NCI-H446 treated with DMSO at 0.1 percent for 48 hours (cell line): Measurements from ENCODE around the gene WDR88.
"Not testable (repeated sequence)": the region's sequence is repeated elsewhere in the genome, so short reads cannot be mapped to it uniquely, and the experiment has no call there.

Experiments used
- DNase-seq: peaks from one replicate; lab custom pipeline; 2025; lab: John Stamatoyannopoulos, UW

The WDR88 gene

GRCh38 chr19:33198169-33198568 is 66.3 kb downstream of the WDR88 start:
- no peak for DNase-seq

GRCh38 chr19:33199441-33200265 is 67.7 kb downstream of the WDR88 start:
- no peak for DNase-seq

DNA sequence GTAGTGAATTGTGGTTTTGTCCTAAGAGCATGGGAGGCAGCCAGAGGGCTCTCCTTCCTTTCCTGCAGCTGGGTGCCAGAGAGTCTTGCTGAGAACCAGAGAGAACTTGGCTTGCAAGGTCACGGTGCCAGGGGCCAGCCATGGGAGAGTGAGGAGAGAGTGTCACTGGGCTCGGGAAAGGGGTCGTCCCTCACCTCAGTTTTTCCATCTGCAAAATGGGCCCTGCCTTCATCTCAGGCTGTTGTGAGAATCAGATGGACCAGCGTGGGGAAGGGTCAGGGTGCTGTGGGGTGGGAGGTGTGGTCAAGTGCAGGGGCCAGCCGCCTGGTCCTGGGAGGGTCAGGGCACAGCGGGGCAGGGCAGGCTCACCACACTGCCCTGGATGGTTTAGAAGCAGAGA is 69.6 kb downstream of the WDR88 start:
- no peak for DNase-seq

GRCh38 chr19:33201886-33202545 is 70.1 kb downstream of the WDR88 start:
- DNase-seq = no peak

DNA sequence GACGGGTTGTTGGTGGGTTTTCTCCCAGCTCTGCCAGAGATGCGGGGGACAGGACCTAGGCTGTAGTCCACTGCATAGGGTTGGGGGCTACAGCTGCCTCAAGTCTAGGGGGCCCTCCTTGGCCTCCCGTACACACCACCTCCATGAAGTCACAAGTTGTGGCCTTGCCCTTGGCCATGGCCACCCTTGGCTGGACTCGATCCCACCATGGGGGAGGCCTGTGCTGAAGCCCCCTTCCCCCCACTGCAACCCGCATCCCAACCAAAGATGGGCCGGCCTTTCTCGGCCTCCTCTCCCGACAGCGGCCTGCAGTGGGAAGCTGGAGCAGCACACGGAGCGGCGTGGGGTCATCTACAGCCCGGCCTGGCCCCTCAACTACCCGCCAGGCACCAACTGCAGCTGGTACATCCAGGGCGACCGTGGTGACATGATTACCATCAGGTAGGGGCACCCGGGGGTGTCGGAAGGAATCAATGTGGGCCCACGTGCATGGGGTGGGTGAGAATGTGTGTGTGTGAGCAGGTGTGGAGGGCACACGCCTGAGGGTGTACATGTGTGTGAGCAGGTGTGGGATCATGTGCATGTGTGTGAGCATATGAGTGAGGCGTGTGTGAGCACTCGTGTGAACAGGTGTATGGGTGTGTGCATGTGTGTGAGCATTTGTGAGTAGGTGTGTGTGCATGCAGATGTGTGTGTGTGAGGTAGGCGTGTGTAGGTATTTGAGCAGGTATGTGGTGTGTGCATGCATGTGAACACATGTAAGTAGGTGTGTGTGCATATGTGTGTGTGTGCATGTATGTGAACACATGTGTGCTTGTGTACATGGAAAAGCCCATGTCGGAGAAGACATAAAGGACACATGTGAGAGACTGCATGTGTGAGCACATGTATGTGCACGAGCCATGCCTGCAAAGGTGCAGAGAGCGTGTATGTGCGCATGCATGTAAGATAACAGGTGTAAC is 70.9 kb downstream of the WDR88 start:
- DNase-seq = no peak

GRCh38 chr19:33203529-33203928 is 71.6 kb downstream of the WDR88 start:
- no peak for DNase-seq

DNA sequence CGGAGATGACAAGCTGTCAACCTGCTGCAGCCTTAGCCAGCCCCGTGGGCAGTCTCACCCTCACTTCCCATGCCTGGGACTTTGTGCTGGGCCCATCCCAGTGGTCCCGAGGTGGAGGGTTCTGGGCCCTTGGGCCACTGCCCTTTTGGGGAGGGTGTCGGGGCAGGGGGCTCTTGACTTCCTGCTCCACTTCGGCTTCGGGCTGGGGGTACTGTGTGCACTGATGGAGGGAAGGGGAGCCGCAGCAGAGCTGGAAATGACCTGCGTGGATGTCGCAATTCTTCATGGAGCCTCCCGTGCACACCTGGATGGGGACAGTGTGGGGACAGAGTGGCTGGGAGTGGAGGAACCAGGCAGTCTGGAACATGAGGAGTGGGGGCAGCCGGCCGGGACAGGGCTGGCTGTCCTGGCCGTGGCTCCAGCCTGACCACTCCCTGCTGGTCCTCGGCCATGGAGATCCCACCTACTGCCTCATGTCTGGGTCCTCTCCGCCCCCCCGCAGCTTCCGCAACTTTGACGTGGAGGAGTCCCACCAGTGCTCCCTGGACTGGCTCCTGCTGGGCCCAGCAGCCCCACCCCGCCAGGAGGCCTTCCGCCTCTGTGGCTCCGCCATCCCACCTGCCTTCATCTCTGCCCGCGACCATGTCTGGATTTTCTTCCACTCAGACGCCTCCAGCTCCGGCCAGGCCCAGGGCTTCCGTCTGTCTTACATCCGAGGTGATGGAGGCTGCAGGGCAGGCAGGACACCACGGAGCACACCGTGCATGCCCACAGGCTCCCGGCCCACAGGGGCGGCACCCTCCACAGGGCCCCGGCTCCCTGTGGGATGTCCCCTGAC is 72.4 kb downstream of the WDR88 start:
- DNase-seq = no peak

- DNase-seq = no peak
Observed at GRCh38 chr19:33205110-33205509, 73.2 kb downstream of the WDR88 start.

GRCh38 chr19:33205531-33206260 is 73.8 kb downstream of the WDR88 start:
- no peak for DNase-seq

DNA sequence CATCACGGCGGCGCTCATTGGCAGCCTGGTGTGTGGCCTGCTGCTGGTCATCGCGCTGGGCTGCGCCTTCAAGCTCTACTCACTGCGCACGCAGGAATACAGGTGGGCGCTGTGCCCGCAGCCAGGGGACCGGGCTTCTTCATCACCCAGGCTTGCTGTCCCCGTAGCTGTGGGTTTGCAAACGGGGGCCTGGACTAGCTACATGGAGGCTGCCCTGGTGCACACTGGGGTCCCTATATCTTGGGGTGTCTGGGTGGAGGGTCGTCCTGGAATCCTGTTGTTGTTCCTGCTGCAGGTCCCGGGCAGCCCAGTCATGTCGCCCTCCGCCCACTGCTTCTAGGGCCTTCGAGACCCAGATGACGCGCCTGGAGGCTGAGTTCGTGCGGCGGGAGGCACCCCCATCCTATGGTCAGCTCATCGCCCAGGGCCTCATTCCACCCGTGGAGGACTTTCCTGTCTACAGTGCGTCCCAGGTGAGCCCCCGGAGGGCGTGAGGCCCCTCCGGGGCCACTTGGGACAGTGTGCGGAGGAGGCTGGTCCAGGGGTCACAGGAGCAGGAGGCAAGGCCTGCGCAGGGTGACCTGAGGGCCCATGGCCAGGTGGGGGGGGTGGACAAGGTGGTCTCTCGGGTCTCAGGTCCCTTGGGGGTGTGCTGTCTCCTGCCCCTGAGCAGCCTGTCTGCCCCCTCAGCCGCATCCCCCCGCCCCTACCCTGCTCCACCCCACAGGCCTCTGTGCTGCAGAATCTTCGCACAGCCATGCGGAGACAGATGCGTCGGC is 74.5 kb downstream of the WDR88 start:
- DNase-seq = no peak

DNA sequence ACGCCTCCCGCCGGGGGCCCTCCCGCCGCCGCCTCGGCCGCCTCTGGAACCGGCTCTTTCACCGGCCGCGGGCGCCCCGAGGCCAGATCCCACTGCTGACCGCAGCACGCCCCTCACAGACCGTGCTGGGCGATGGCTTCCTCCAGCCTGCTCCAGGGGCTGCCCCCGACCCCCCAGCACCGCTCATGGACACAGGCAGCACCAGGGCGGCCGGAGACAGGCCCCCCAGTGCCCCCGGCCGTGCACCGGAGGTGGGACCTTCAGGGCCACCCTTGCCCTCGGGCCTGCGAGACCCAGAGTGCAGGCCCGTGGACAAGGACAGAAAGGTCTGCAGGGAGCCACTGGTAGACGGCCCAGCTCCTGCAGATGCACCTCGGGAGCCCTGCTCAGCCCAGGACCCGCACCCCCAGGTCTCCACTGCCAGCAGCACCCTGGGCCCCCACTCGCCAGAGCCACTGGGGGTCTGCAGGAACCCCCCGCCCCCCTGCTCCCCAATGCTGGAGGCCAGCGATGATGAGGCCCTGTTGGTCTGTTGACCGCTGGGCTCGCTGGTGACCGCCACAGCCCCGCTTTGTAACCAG is 75.2 kb downstream of the WDR88 start:
- DNase-seq = no peak

- DNase-seq = no peak
Observed at GRCh38 chr19:33207903-33208302, 76.0 kb downstream of the WDR88 start.

- no peak for DNase-seq
Observed at GRCh38 chr19:33208371-33208895, 76.5 kb downstream of the WDR88 start.

DNA sequence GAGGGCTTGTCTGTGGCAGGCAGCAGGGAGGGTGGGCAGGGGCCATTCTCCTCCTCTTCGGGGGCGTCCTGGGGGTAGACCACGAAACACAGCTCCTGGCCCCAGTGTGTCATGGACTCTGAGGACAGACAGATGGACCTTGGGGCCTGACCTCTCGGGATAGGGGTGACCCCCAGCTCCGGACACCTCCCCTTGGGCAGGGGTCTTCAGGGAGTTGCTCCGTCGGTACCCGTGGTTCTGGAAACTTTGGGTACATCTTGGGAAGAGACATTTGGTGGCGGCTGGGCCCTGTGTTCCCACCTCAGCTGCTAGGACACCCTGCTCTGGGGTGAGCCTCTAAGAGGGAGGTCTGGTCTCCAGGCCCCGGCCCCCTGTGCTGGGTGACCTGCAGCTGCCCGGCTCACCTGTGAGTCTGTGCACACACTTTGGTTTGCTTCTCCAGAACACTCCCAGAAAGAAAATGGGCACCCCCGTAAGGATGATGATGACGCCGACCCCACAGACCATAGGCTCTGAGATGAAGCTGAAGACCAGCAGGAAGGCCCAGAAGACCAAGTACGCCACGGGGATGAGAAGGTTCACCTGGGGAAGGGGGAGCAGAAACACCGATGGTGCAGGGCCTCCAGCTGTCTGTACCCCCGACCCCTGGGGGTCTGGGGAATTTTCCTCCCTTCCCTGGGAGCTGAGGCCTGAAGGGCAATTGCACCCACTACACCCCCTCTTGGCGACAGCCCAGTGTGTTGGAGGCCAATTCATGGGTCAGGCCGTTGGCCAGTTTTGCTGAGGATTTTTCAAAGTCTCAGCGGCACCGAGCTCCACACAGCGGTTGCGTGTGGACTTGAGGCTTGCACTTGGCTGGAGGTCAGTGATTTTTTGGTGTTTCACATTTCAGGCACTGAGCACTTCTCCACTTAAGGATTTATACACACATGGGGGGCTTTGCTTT is 77.3 kb downstream of the WDR88 start:
- DNase-seq = no peak

DNA sequence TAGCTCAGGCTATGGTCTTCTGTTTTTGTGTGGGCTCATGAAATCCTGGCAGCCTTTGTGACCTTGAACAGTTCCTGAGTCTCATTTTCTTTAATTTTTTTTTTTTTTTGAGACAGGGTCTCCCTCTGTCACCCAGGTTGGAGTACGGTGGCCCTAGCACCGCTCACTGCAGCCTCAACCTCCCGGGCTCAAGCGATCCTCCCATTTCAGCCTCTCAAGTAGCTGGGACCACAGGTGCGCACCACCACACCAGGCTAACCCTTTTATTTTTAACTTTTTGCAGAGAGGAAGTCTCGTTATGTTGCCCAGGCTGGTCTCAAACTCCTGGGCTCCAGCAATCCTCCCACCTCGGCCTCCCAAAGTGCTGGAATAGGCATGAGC is 77.9 kb downstream of the WDR88 start:
- not testable (repeated sequence) for DNase-seq

DNA sequence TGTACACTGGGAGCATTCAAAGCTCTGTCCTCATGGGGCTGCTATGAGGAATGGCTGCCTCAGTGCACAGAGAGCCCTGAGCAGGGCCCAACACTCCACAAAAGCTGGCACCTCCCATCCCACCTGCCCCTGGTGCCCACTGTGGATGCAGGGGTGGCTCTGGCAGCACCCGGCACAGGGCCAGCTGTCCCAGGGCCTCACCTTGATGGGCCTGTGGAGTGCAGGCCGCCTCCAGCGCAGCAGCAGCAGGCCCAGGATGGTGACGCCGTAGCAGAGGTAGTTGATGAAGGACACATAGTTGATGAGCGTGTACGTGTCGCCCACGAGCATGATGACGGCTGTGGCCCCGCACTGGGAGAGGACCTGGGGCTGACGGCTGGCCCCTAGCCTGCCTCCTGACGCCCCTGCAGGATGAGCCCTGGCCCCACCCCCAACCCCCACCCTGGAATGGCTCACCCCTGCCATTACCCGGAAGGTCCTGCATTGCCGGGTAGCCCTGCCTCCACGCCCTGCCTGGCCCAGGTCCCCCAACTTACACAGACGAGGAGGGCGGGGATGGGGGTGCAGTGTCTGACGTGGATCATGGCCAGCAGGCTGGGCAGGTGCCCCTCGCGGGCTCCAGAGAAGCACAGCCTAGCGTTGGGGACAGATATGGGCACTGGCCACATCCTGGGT is 78.5 kb downstream of the WDR88 start:
- no peak for DNase-seq

DNA sequence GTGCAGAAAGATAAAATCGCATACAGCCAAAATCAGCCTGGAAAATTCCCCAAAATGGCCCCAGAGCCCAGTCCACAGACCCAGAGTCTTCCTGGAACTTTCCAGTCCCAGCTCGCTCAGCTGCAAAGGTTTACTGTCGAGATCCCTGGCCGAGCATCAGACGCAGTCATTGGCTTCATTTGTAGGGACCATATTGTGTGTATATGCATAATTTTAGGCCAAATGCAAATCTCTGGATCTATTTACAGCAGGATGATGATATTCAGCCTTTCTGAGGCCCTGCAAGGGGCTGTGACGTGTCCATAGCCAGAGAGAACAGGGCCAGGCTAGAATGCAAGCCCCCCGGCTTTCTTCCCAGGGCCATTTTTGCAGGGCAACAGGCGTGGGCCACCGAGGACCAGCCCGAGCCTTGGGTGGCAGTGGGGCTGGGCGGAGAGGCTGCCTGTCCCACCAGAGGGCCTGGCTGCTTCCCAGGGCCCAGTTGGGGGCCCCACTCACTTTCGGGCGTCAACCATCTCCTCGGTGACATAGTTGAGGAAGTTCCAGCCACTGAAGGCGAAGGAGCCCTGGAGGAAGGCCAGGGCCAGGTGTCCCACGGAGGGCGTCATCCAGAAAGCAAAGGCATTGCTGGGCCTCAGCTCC is 80.0 kb downstream of the WDR88 start:
- DNase-seq = no peak
